ENCODE measurements around the gene TAS1R3. TPM values are rescaled to one million over a fixed set of nuclear protein-coding genes. Genes with fewer than 3 reads are reported as not detected.
"Not testable (repeated sequence)": the region's sequence is repeated elsewhere in the genome, so short reads cannot be mapped to it uniquely, and the experiment has no call there.

TAS1R3 gene
- total RNA-seq, 3 donors from 2014 or later = 0.15 to 0.29 (median 0.19) TPM

DNA sequence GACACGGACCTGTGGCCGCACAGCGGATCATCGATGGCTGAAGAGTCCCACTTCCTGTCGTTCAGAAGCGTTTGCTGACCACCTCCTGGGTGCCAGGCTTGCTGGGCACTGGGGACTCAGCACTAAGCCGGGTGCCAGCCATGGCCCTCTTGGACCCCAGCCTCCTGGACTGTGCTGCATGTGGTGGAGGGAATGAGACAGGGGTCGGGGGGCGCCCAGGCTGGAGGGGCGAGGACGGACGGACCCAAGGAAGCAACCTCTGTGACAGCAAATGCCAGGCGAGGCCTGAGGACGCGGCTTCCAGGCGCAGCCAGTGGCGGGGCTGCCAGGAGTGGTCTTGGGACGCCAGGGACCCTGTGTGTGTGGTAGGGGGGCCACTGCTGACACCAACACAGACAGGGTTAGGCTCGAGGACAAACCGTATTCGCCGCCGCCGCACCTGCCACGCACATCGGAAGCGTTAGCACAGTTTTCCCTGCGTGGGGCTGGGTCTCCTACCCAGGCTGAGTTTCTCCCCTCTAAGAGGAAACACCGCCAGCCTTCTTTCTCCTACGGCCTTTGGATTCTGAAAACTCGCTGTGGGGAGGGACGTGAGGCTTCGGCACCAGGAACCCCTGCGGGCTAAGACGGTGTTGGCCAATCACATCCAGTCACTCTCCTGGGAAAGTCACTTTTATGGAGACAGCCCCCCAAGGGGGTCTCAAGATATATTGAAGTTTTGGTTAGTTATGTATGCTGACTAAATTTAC is 30.3 kb downstream of the TAS1R3 start:
- no peaks in the 10 kb centered on the region for H3K9me3 Mint-ChIP-seq
- H3K4me3 Mint-ChIP-seq = no peak overlapping the region
- peaks cover 7% of the 10 kb centered on the region for H3K4me1 Mint-ChIP-seq (ENCODE audit: low read depth)
- DNase-seq = no peak
- no peaks in the 10 kb centered on the region for H3K36me3 Mint-ChIP-seq (ENCODE audit: insufficient read depth)
- peaks cover 22% of the 10 kb centered on the region for H3K27me3 Mint-ChIP-seq (ENCODE audit: low read depth)
- ATAC-seq = no peak

DNA sequence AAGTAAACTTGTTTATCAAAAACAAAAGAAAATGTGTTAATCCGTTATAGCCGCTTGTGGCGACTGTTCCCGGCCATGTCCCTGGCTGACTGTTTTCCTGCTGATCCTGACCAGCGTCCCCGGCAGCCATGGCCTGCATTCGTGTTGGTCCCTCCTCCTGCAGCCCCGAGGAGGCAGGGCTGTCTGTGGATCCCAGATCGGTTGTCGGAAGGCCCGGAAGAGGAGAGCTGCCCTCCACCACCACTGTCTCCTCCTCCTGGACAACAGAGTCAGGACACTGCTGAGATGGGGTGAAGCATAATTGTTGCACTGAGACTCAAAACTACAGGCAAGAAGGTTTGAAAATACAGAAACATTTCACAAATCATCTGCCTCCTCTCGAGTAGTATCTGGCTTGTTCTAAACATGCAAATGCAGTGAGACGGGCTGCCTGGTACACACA is 30.9 kb downstream of the TAS1R3 start:
- Mint-ChIP-seq H3K4me3 (no peak overlapping the region), H3K4me1 (ENCODE audit: low read depth) (peaks cover 7% of the 10 kb centered on the region), H3K27me3 (ENCODE audit: low read depth) (peaks cover 19% of the 10 kb centered on the region), H3K36me3 (ENCODE audit: insufficient read depth) (no peaks in the 10 kb centered on the region), H3K9me3 (no peaks in the 10 kb centered on the region)
- no peak for ATAC-seq
- no peak for DNase-seq

- no peak overlapping the region for H3K4me3 Mint-ChIP-seq
- ATAC-seq = no peak
- no peaks in the 10 kb centered on the region for H3K9me3 Mint-ChIP-seq
- H3K27me3 Mint-ChIP-seq (ENCODE audit: low read depth) = peaks cover 5% of the 10 kb centered on the region
- no peaks in the 10 kb centered on the region for H3K36me3 Mint-ChIP-seq (ENCODE audit: insufficient read depth)
- DNase-seq = no peak
- peaks cover 2% of the 10 kb centered on the region for H3K4me1 Mint-ChIP-seq (ENCODE audit: low read depth)
Measured at GRCh38 chr1:1364266-1364665, 33.2 kb downstream of the TAS1R3 start.

DNA sequence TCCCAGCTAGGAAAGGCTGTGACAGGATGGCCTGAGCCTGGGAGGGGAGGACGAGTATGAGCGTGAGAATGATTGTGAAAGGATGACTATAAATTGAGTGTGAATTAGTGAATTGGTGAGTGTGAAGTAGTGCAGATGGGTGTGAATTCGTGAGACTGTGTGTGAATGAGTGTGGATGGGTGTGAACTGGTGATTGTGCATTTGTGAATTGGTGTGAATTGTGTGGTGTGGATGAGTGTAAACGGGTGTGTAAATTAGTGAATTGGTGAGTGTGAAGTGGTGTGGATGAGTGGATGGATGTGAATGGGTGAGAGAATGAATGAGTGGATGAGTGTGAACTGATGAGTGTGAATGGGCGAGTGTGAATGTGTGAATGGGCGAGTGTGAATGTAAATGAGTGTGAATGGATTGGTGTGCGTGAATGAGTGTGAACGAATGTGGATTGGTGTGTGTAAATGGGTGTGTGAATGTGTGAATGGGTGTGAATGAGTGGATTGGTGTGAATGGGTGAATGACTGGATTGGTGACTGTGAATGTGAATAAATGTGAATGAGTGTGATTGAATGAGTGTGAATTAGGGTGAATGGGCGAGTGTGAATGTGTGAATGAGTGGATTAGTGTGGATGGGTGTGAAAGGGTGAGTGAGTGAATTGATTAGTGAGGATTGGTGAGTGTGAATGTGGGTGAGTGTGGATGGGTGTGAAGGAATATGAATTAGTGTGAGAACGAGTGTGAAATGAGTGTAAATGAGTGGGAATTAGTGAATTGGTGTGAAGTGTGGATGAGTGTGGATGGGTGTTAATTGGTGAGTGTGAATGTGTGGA is 35.0 kb downstream of the TAS1R3 start:
- Mint-ChIP-seq H3K4me3 (no peak overlapping the region), H3K9me3 (no peaks in the 10 kb centered on the region), H3K4me1 (ENCODE audit: low read depth) (peaks cover 4% of the 10 kb centered on the region), H3K36me3 (ENCODE audit: insufficient read depth) (no peaks in the 10 kb centered on the region), H3K27me3 (ENCODE audit: low read depth) (peaks cover under 1% of the 10 kb centered on the region)
- DNase-seq (no peak), ATAC-seq (no peak)

- H3K4me1 Mint-ChIP-seq (ENCODE audit: low read depth) = peaks cover 4% of the 10 kb centered on the region
- no peaks in the 10 kb centered on the region for H3K9me3 Mint-ChIP-seq
- H3K4me3 Mint-ChIP-seq = no peak overlapping the region
- H3K27me3 Mint-ChIP-seq (ENCODE audit: low read depth) = no peaks in the 10 kb centered on the region
- no peaks in the 10 kb centered on the region for H3K36me3 Mint-ChIP-seq (ENCODE audit: insufficient read depth)
- no peak for ATAC-seq
- no peak for DNase-seq
Measured at GRCh38 chr1:1366699-1367066, 35.6 kb downstream of the TAS1R3 start.

DNA sequence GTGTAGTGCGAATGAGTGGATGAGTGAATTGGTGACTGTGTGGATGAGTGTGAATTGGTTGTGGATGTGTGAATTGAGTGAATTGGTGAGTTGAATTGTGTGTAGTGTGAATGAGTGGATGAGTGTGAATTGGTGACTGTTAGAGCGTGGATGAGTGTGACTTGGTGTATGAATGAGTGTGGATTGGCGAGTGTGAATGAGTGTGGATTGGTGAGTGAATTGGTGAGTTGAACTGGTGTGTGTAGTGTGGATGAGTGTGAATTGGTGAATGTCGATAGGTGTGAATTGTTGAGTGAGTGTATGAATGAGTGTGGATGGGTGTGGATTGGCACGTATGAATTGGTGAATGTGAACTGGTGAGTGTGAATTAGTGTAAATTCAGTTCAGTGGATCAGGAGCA is 36.2 kb downstream of the TAS1R3 start:
- no peak for ATAC-seq

DNA sequence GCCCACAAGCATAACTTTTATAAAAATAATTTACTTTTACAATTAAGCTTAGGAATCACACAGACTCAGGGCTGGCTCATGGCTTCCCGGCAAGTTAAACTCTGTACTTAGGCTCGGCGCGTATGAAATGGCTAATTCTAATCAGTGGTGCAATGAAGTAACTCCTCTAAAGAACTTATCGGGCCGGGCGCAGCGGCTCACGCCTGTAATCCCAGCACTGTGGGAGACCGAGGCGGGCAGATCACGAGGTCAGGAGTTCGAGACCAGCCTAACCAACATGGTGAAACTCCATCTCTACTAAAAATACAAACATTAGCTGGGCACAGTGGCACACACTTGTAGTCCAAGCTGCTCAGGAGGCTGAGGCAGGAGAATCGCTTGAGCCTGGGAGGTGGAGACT is 39.0 kb downstream of the TAS1R3 start:
- not testable (repeated sequence) for DNase-seq; ATAC-seq; H3K36me3 Mint-ChIP-seq (ENCODE audit: insufficient read depth); H3K27me3 Mint-ChIP-seq (ENCODE audit: low read depth); H3K4me3 Mint-ChIP-seq; H3K9me3 Mint-ChIP-seq
- peaks cover 22% of the 10 kb centered on the region for H3K4me1 Mint-ChIP-seq (ENCODE audit: low read depth)

More for the DNA sequence above, 36.2 kb downstream of the TAS1R3 start:
- no peaks in the 10 kb centered on the region for H3K27me3 Mint-ChIP-seq (ENCODE audit: low read depth)
- H3K4me3 Mint-ChIP-seq = no peak overlapping the region
- peaks cover 10% of the 10 kb centered on the region for H3K4me1 Mint-ChIP-seq (ENCODE audit: low read depth)
- H3K9me3 Mint-ChIP-seq = no peaks in the 10 kb centered on the region
- DNase-seq = no peak
- no peaks in the 10 kb centered on the region for H3K36me3 Mint-ChIP-seq (ENCODE audit: insufficient read depth)

GRCh38 chr1:1370771-1371300 is 39.8 kb downstream of the TAS1R3 start:
- ATAC-seq = no peak
- H3K4me3 Mint-ChIP-seq = no peak overlapping the region

DNA sequence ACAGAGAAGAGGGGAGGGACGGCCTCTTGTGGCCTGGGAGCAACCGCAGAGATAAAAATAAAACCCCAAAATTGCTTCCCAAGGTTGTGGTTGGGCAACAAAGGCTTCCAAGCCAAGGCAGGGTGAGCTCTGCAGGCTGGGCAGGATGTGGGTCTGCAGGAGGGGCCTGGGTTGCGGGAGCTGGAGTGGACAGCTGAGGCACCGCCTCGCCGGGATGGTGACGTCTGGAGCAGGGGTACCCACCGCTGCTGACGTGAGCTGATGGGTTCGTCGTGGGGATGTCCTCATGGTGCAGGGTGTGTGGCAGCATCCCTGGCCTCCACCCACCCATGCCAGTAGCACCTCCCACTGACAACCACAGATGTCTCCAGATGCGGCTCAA is 40.3 kb downstream of the TAS1R3 start:
- H3K27me3 Mint-ChIP-seq (ENCODE audit: low read depth) = no peaks in the 10 kb centered on the region
- H3K9me3 Mint-ChIP-seq = no peaks in the 10 kb centered on the region
- H3K36me3 Mint-ChIP-seq (ENCODE audit: insufficient read depth) = peaks cover 2% of the 10 kb centered on the region
- H3K4me1 Mint-ChIP-seq (ENCODE audit: low read depth) = peaks cover 23% of the 10 kb centered on the region
- DNase-seq = no peak
- no peak for ATAC-seq
- peak overlapping the region; percentile 40 for H3K4me3 Mint-ChIP-seq

More at GRCh38 chr1:1370771-1371300, 39.8 kb downstream of the TAS1R3 start:
- H3K4me1 Mint-ChIP-seq (ENCODE audit: low read depth) = peaks cover 23% of the 10 kb centered on the region
- peaks cover 2% of the 10 kb centered on the region for H3K36me3 Mint-ChIP-seq (ENCODE audit: insufficient read depth)
- DNase-seq = no peak
- H3K27me3 Mint-ChIP-seq (ENCODE audit: low read depth) = no peaks in the 10 kb centered on the region
- no peaks in the 10 kb centered on the region for H3K9me3 Mint-ChIP-seq

DNA sequence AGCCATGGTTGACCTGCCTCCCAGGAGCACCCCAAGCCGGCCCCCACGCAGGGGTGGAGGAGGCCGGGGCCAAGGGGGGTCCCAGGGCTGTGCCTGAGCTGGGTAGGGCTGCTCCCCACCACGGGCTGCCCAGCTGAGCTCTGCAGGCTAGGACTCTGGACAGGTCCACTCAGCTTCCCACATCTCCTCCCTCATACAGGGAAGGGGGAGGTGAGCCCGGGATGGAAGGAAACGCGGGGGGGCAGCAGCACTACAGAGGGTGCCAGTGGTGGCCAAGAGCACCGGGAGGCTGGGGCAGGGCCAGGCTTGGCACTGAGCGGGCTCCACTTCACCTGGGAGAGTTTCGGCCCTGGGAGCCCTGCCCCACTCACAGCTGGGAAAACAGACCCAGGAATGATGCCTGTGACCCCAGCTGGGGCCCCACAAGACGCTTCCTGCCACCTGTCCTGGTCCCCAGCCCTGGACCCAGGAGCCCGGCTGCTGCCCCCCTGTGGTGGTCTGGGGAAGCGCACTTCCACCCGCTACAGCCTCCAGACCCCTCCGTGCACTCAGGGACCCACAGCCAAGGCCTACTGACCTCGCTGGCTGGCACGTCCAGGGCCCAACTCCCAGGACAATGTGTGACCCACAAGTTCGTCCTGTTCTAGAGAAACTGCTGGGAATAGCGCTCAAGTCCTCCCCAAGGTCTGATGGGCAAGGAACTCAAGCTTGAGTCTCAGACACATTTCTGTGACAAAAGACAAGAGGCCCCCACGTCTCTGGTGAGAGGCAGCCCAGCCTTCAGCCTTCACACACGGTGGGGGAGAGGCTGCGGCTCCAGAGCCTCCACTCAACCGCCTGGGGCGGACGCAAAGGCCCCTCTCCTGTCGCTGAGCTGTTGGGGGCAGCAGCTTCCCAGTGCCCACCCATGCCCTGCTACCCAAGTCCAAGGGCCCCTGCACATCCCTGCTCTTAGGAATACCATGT is 40.9 kb downstream of the TAS1R3 start:
- Mint-ChIP-seq H3K9me3 (no peaks in the 10 kb centered on the region), H3K36me3 (ENCODE audit: insufficient read depth) (peaks cover 2% of the 10 kb centered on the region), H3K4me1 (ENCODE audit: low read depth) (peaks cover 23% of the 10 kb centered on the region), H3K4me3 (peak overlapping the region; percentile 66), H3K27me3 (ENCODE audit: low read depth) (no peaks in the 10 kb centered on the region)
- DNase-seq (peak; percentile 74), ATAC-seq (peak; percentile 23 to 33)

DNA sequence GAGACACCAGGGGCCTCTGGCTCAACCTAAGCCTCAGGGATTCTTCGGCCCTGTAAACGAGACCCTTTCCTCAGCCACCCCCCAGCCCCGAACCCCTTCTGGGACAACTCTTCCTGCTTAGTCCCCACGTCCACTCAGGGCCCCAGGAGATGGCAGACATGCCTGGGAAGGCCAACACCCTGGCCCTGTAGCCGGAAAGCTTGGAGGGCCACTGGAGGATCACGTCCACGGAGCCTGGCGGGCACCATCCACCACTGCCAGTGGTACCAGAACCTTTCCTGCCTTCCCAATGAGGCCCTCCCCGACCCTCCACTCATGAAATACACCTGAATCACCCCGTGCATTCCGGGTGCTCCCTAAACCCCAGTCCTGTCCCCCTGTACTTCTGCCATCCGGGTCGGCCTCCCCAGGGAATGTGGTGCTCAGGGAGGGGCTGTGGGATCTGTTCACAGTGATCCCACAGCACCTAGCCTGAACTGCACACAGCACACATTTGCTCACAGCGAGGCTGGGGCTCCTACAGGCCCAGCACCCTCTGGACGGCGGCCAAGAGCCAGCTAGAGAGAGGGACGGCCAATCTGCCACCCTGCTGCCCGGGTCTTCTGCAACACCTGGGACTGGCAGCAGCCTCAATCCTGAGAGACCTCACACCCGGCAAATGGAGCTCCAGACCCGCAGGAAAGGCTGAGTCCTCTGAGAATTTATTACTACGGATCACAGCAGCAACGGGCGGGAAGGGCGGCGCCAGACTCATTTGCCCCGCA is 42.2 kb downstream of the TAS1R3 start:
- Mint-ChIP-seq H3K4me1 (ENCODE audit: low read depth) (peaks cover 23% of the 10 kb centered on the region), H3K4me3 (peak overlapping the region; percentile 89), H3K9me3 (no peaks in the 10 kb centered on the region), H3K27me3 (ENCODE audit: low read depth) (no peaks in the 10 kb centered on the region), H3K36me3 (ENCODE audit: insufficient read depth) (peaks cover 2% of the 10 kb centered on the region)
- no peak for ATAC-seq
- no peak for DNase-seq

GRCh38 chr1:1373815-1374588 is 42.9 kb downstream of the TAS1R3 start:
- DNase-seq = no peak
- ATAC-seq = no peak
- Mint-ChIP-seq H3K36me3 (ENCODE audit: insufficient read depth) (peaks cover 2% of the 10 kb centered on the region), H3K4me1 (ENCODE audit: low read depth) (peaks cover 23% of the 10 kb centered on the region), H3K27me3 (ENCODE audit: low read depth) (no peaks in the 10 kb centered on the region), H3K9me3 (no peaks in the 10 kb centered on the region), H3K4me3 (peak overlapping the region; percentile 89)

GRCh38 chr1:1374589-1374928 is 43.5 kb downstream of the TAS1R3 start:
- Mint-ChIP-seq H3K9me3 (no peaks in the 10 kb centered on the region), H3K4me1 (ENCODE audit: low read depth) (peaks cover 23% of the 10 kb centered on the region), H3K4me3 (peak overlapping the region; percentile 89), H3K36me3 (ENCODE audit: insufficient read depth) (peaks cover 2% of the 10 kb centered on the region), H3K27me3 (ENCODE audit: low read depth) (no peaks in the 10 kb centered on the region)
- ATAC-seq (peak in 1 of 2 donors; percentile 0), DNase-seq (no peak)
